ENCODE measurements around the gene OPCML.

Gene OPCML

DNA sequence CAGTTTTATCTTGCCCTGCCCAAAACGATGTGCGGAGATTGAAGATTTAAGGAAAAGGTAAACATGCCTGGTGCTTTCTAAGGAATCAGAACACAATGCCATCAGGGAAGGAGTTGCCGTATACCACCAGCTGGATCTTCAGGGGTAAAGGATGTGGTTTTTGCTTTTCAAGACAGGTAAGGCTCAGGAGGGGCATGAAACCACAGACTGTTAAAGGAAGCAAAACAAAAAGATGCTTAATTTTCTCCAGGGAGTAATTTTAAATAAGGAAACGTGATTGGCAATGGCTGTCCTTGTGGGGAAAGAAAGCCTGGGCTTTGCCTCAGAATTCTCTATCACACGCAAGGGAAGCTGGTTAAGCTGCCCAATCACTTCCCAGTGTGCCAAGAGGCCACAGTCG lies 655.6 kb downstream of the OPCML start:
- H3K4me3 ChIP-seq (ENCODE audit: low read length): no peak overlapping the region
- no peaks in the 10 kb centered on the region for H3K9me3 ChIP-seq (replicated peaks; ENCODE audit: insufficient read depth, low read length)
- no peaks in the 10 kb centered on the region for H3K79me2 ChIP-seq (ENCODE audit: low read length)
- no peak overlapping the region for H3K27ac ChIP-seq (ENCODE audit: low read length)
- no peak overlapping the region for H3K9ac ChIP-seq (ENCODE audit: low read length)
- no peak overlapping the region for H3K4me2 ChIP-seq (ENCODE audit: low read depth, low read length)
- H3K9me2 ChIP-seq (replicated peaks; ENCODE audit: insufficient read depth, low read length): no peaks in the 10 kb centered on the region
- DNase-seq: no peak
- no peaks in the 10 kb centered on the region for H4K20me1 ChIP-seq (ENCODE audit: insufficient read depth, low read length)
- no peaks in the 10 kb centered on the region for H3F3A ChIP-seq (ENCODE audit: insufficient read depth, low read length)
- TF ChIP-seq, protein P1, sequence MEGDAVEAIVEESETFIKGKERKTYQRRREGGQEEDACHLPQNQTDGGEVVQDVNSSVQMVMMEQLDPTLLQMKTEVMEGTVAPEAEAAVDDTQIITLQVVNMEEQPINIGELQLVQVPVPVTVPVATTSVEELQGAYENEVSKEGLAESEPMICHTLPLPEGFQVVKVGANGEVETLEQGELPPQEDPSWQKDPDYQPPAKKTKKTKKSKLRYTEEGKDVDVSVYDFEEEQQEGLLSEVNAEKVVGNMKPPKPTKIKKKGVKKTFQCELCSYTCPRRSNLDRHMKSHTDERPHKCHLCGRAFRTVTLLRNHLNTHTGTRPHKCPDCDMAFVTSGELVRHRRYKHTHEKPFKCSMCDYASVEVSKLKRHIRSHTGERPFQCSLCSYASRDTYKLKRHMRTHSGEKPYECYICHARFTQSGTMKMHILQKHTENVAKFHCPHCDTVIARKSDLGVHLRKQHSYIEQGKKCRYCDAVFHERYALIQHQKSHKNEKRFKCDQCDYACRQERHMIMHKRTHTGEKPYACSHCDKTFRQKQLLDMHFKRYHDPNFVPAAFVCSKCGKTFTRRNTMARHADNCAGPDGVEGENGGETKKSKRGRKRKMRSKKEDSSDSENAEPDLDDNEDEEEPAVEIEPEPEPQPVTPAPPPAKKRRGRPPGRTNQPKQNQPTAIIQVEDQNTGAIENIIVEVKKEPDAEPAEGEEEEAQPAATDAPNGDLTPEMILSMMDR (IDR thresholded peaks at IDR 0.05; ENCODE audit: low read length): no peak
- TF ChIP-seq EZH2phosphoT487 (IDR thresholded peaks at IDR 0.05; ENCODE audit: low read length) (no peak), EZH2 (optimal IDR thresholded peaks at IDR 0.05; ENCODE audit: low read depth, low read length) (no peak)
- H3K27me3 ChIP-seq (replicated peaks; ENCODE audit: insufficient read depth, low read length): no peaks in the 10 kb centered on the region
- H3K36me3 ChIP-seq (replicated peaks; ENCODE audit: insufficient read depth, low read length): no peaks in the 10 kb centered on the region
- no peak overlapping the region for H2AFZ ChIP-seq (ENCODE audit: low read length)
- H3K4me1 ChIP-seq (ENCODE audit: low read length): no peaks in the 10 kb centered on the region

DNA sequence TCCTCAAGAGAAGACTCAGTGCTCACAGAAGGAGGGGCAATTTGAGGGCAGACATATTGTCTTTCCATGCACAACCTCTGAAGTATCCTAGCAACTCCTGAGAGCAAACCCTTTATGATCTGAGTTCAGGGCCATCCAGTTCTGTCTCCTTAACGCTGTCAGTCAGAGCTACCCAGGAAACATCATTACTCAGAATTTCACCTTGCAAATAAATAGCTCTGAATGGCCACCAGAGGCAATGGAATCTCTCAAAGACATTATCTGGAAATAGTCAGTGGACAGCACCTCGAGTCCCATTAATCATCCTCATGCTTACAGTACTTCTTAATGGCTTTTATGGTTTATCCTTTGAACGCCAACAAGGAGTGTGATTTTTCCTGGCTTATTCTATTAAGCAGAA lies 656.1 kb downstream of the OPCML start:
- no peaks in the 10 kb centered on the region for H3K79me2 ChIP-seq (ENCODE audit: low read length)
- TF ChIP-seq, protein P1 (IDR thresholded peaks at IDR 0.05; ENCODE audit: low read length): no peak
- TF ChIP-seq EZH2phosphoT487 (IDR thresholded peaks at IDR 0.05; ENCODE audit: low read length) (no peak), EZH2 (optimal IDR thresholded peaks at IDR 0.05; ENCODE audit: low read depth, low read length) (no peak)
- H3K36me3 ChIP-seq (replicated peaks; ENCODE audit: insufficient read depth, low read length): no peaks in the 10 kb centered on the region
- no peak overlapping the region for H3K4me3 ChIP-seq (ENCODE audit: low read length)
- no peaks in the 10 kb centered on the region for H3K9me3 ChIP-seq (replicated peaks; ENCODE audit: insufficient read depth, low read length)
- no peaks in the 10 kb centered on the region for H3K4me1 ChIP-seq (ENCODE audit: low read length)
- H3K9me2 ChIP-seq (replicated peaks; ENCODE audit: insufficient read depth, low read length): no peaks in the 10 kb centered on the region
- H3K4me2 ChIP-seq (ENCODE audit: low read depth, low read length): no peak overlapping the region
- H3K9ac ChIP-seq (ENCODE audit: low read length): no peak overlapping the region
- no peak for DNase-seq
- no peak overlapping the region for H2AFZ ChIP-seq (ENCODE audit: low read length)
- H3K27ac ChIP-seq (ENCODE audit: low read length): no peak overlapping the region
- no peaks in the 10 kb centered on the region for H3F3A ChIP-seq (ENCODE audit: insufficient read depth, low read length)
- no peaks in the 10 kb centered on the region for H3K27me3 ChIP-seq (replicated peaks; ENCODE audit: insufficient read depth, low read length)
- H4K20me1 ChIP-seq (ENCODE audit: insufficient read depth, low read length): no peaks in the 10 kb centered on the region

DNA sequence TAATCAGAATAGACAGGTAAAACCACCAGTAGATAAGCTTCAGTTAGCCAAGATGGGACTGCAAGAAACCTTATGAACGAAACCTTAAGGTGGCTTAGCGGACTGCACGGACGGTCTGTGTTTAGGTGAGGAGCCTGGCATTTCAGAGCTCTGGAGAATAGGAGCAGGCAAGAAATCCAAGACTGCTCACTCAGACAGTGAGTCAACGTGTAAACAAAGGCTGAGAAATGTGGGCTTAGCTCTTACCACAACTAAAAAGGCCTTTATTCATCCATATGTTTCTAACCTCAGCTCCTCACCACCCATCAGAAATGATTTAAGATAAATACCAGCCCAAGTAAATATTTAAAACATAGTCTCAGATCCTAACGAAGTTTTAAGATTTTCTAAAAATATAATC lies 657.7 kb downstream of the OPCML start:
- H3F3A ChIP-seq (ENCODE audit: insufficient read depth, low read length): no peaks in the 10 kb centered on the region
- no peak overlapping the region for H2AFZ ChIP-seq (ENCODE audit: low read length)
- no peaks in the 10 kb centered on the region for H3K4me1 ChIP-seq (ENCODE audit: low read length)
- H3K9me3 ChIP-seq (replicated peaks; ENCODE audit: insufficient read depth, low read length): no peaks in the 10 kb centered on the region
- no peaks in the 10 kb centered on the region for H3K27me3 ChIP-seq (replicated peaks; ENCODE audit: insufficient read depth, low read length)
- no peak overlapping the region for H3K4me2 ChIP-seq (ENCODE audit: low read depth, low read length)
- no peak overlapping the region for H3K9ac ChIP-seq (ENCODE audit: low read length)
- no peaks in the 10 kb centered on the region for H3K79me2 ChIP-seq (ENCODE audit: low read length)
- DNase-seq: no peak
- no peaks in the 10 kb centered on the region for H3K36me3 ChIP-seq (replicated peaks; ENCODE audit: insufficient read depth, low read length)
- TF ChIP-seq EZH2 (optimal IDR thresholded peaks at IDR 0.05; ENCODE audit: low read depth, low read length): no peak
- no peak for TF ChIP-seq EZH2phosphoT487 (IDR thresholded peaks at IDR 0.05; ENCODE audit: low read length)
- TF ChIP-seq, protein P1 (IDR thresholded peaks at IDR 0.05; ENCODE audit: low read length): no peak
- H3K27ac ChIP-seq (ENCODE audit: low read length): no peak overlapping the region
- H4K20me1 ChIP-seq (ENCODE audit: insufficient read depth, low read length): no peaks in the 10 kb centered on the region
- no peak overlapping the region for H3K4me3 ChIP-seq (ENCODE audit: low read length)
- H3K9me2 ChIP-seq (replicated peaks; ENCODE audit: insufficient read depth, low read length): no peaks in the 10 kb centered on the region
